PC-9 (cell line): ENCODE measurements around the gene MYOC.

Source experiments
- EZH2 ChIP-seq: fragments of 200-600 bp; sonication (generic); IDR thresholded peaks from 2 replicates; pipeline ENCODE4 v1.8.0; 2017; ENCODE audit warnings: antibody characterized with exemption, low read depth
- TF ChIP-seq, protein P1 (sequence below): fragments of 200-600 bp; sonication (generic); conservative IDR thresholded peaks from 2 replicates; pipeline ENCODE4 v1.6.1; 2017; ENCODE audit warnings: mixed run types, antibody characterized with exemption, mild to moderate bottlenecking, moderate library complexity

DNA sequence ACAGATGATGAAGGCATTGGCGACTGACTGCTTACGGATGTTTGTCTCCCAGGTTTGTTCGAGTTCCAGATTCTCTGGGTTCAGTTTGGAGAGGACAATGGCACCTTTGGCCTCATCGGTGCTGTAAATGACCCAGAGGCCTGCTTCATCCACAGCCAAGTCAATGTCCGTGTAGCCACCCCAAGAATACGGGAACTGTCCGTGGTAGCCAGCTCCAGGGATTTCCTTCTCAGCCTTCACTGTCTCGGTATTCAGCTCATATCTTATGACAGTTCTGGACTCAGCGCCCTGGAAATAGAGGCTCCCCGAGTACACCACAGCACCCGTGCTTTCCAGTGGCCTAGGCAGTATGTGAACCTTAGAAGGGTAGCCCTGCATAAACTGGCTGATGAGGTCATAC, 16.3 kb downstream of the MYOC start:
- TF ChIP-seq, protein P1, sequence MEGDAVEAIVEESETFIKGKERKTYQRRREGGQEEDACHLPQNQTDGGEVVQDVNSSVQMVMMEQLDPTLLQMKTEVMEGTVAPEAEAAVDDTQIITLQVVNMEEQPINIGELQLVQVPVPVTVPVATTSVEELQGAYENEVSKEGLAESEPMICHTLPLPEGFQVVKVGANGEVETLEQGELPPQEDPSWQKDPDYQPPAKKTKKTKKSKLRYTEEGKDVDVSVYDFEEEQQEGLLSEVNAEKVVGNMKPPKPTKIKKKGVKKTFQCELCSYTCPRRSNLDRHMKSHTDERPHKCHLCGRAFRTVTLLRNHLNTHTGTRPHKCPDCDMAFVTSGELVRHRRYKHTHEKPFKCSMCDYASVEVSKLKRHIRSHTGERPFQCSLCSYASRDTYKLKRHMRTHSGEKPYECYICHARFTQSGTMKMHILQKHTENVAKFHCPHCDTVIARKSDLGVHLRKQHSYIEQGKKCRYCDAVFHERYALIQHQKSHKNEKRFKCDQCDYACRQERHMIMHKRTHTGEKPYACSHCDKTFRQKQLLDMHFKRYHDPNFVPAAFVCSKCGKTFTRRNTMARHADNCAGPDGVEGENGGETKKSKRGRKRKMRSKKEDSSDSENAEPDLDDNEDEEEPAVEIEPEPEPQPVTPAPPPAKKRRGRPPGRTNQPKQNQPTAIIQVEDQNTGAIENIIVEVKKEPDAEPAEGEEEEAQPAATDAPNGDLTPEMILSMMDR = no peak
- no peak for TF ChIP-seq EZH2
